Nephron (organoid): ENCODE results near the gene CCNJL.
A peak's percentile ranks its signal among the peaks of the same experiment; 100 is the strongest.

Experiments used
- H3K27ac Mint-ChIP-seq, 3 experiments: 2 replicates each; pipeline ENCODE4 v1.8.0; 2020; ENCODE audit warnings: mixed read lengths in 3 of 3, mild to moderate bottlenecking in 2 of 3, moderate library complexity in 1 of 3
- H3K27me3 Mint-ChIP-seq: 2 replicates; pipeline ENCODE4 v1.8.0; 2021; ENCODE audit warnings: low read depth, mild to moderate bottlenecking, moderate library complexity, mixed read lengths
- H3K36me3 Mint-ChIP-seq: 2 replicates; pipeline ENCODE4 v1.8.0; 2020; ENCODE audit warnings: low read depth, mixed read lengths
- H3K4me1 Mint-ChIP-seq: 2 replicates; pipeline ENCODE4 v1.8.0; 2020; ENCODE audit warnings: mixed read lengths
- H3K4me3 Mint-ChIP-seq, 3 experiments: 2 replicates each; pipeline ENCODE4 v1.8.0; 2020; ENCODE audit warnings: mild to moderate bottlenecking in 3 of 3, mixed read lengths in 3 of 3, moderate library complexity in 2 of 3
- H3K9me3 Mint-ChIP-seq: 2 replicates; pipeline ENCODE4 v1.8.0; 2020; ENCODE audit warnings: mixed read lengths
- CTCF ChIP-seq, 3 experiments: fragments of 200-600 bp; sonication (generic); IDR thresholded peaks; one replicate each; pipeline ENCODE4 v1.5.0; 2021; ENCODE audit warnings: antibody characterized with exemption in 3 of 3; ENCODE audit not compliant: unreplicated experiment in 3 of 3

CCNJL gene

GRCh38 chr5:160312134-160312959 is at the start of gene CCNJL:
TSS of gene CCNJL (minus strand) at chr5:160312564. CDS start at chr5:160311923, 641 bp downstream.
- peaks cover 12% of the 10 kb centered on the region for H3K36me3 Mint-ChIP-seq
- peaks cover 15% of the 10 kb centered on the region for H3K27me3 Mint-ChIP-seq
- H3K4me1 Mint-ChIP-seq: peaks cover 14% of the 10 kb centered on the region
- H3K4me3 Mint-ChIP-seq: peak within 1 kb of the TSS; percentile 93 to 98 (median 96)
- peak within 1 kb of the TSS in 2 of 3 experiments; percentile 62 to 83 for H3K27ac Mint-ChIP-seq
- TF ChIP-seq CTCF (IDR thresholded peaks at IDR 0.05; ENCODE audit: unreplicated experiment in 3 of 3): no peak
- H3K9me3 Mint-ChIP-seq: no peaks in the 10 kb centered on the region

- Mint-ChIP-seq H3K36me3 (no peaks in the 10 kb centered on the region), H3K27me3 (no peaks in the 10 kb centered on the region), H3K4me1 (peaks cover 73% of the 10 kb centered on the region), H3K27ac (peak overlapping the region; percentile 34 to 89 (median 81)), H3K9me3 (no peaks in the 10 kb centered on the region), H3K4me3 (no peak overlapping the region)
- no peak for TF ChIP-seq CTCF (IDR thresholded peaks at IDR 0.05; ENCODE audit: unreplicated experiment in 3 of 3)
Observed at GRCh38 chr5:160361624-160362228, 49.4 kb upstream of the CCNJL start.

GRCh38 chr5:160360310-160360709 is 47.9 kb upstream of the CCNJL start:
- Mint-ChIP-seq H3K4me1 (peaks cover 87% of the 10 kb centered on the region), H3K27ac (peak overlapping the region; percentile 34 to 83 (median 63)), H3K27me3 (no peaks in the 10 kb centered on the region), H3K36me3 (no peaks in the 10 kb centered on the region), H3K4me3 (no peak overlapping the region), H3K9me3 (no peaks in the 10 kb centered on the region)
- TF ChIP-seq CTCF (IDR thresholded peaks at IDR 0.05; ENCODE audit: unreplicated experiment in 3 of 3): no peak

- peak overlapping the region; percentile 34 to 83 (median 63) for H3K27ac Mint-ChIP-seq
- TF ChIP-seq CTCF (IDR thresholded peaks at IDR 0.05; ENCODE audit: unreplicated experiment in 3 of 3): no peak
- H3K4me3 Mint-ChIP-seq: no peak overlapping the region
- H3K4me1 Mint-ChIP-seq: peaks cover 87% of the 10 kb centered on the region
- H3K9me3 Mint-ChIP-seq: no peaks in the 10 kb centered on the region
- no peaks in the 10 kb centered on the region for H3K36me3 Mint-ChIP-seq
- no peaks in the 10 kb centered on the region for H3K27me3 Mint-ChIP-seq
Observed at GRCh38 chr5:160359816-160360215, 47.5 kb upstream of the CCNJL start.

- Mint-ChIP-seq H3K4me3 (peak overlapping the region in 1 of 3 experiments; percentile 31), H3K4me1 (peaks cover 81% of the 10 kb centered on the region), H3K36me3 (no peaks in the 10 kb centered on the region), H3K27me3 (no peaks in the 10 kb centered on the region), H3K27ac (peak overlapping the region in 2 of 3 experiments; percentile 70 to 83), H3K9me3 (no peaks in the 10 kb centered on the region)
- TF ChIP-seq CTCF (IDR thresholded peaks at IDR 0.05; ENCODE audit: unreplicated experiment in 3 of 3): no peak
Observed at GRCh38 chr5:160359242-160359641, 46.9 kb upstream of the CCNJL start.
